Stimulated activated CD4-positive, alpha-beta T cell treated with anti-CD3 and anti-CD28 coated beads, Interleukin-4, amount 100 ng/mL, for 1 hour (primary cell): ENCODE data around the gene MICU2.

Experiments
- DNase-seq: peaks from one replicate; pipeline ENCODE4 v3.0.0-alpha.2; 2020

MICU2 gene

GRCh38 chr13:21478881-21479808 is 124.8 kb downstream of the MICU2 start:
- no peak for DNase-seq

GRCh38 chr13:21476893-21477472 is 127.0 kb downstream of the MICU2 start:
- peak; percentile 74 for DNase-seq

DNA sequence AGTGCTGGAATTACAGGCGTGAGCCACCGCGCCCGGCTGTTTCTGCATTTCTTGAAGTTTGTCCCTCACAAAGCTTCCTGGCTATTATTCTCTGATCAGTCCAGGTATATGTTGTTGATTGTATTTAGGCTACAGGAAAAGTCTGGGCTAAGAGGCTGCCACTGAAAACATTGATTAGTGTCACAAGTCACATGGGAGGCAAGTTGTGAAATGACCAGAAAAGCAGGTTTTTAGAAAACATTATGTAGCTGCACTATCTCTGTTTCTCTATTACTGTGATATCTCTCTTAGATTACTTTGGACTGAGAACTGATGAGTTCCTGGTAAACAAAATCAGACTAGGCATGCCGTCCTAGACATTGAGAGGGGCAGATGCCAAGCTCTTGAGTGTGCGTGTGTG is 128.9 kb downstream of the MICU2 start:
- no peak for DNase-seq

GRCh38 chr13:21470785-21471184 is 133.2 kb downstream of the MICU2 start:
- no peak for DNase-seq

DNA sequence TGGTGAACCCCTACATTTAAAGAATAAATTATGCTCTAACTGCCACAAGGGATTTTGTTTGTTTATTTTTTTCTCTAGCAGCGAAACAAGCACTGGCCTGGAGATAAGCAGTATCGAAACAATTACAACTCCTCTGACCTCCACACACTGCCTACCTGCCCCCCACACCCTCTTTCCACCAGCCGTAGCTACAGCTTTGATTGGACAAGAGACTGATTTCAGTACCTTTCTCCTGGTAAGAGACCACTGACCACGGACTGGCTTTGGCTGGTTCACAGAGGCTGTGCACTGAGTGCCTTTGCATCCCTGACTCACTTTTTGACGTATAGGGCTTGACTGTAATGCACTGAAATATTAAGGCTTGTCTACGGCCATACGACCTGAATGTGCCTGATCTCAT is 137.4 kb downstream of the MICU2 start:
- DNase-seq, result no peak

- no peak for DNase-seq
Observed at GRCh38 chr13:21465710-21466160, 138.2 kb downstream of the MICU2 start.

GRCh38 chr13:21463424-21463823 is 140.5 kb downstream of the MICU2 start:
- no peak for DNase-seq

GRCh38 chr13:21461131-21461530 is 142.8 kb downstream of the MICU2 start:
- no peak for DNase-seq

DNA sequence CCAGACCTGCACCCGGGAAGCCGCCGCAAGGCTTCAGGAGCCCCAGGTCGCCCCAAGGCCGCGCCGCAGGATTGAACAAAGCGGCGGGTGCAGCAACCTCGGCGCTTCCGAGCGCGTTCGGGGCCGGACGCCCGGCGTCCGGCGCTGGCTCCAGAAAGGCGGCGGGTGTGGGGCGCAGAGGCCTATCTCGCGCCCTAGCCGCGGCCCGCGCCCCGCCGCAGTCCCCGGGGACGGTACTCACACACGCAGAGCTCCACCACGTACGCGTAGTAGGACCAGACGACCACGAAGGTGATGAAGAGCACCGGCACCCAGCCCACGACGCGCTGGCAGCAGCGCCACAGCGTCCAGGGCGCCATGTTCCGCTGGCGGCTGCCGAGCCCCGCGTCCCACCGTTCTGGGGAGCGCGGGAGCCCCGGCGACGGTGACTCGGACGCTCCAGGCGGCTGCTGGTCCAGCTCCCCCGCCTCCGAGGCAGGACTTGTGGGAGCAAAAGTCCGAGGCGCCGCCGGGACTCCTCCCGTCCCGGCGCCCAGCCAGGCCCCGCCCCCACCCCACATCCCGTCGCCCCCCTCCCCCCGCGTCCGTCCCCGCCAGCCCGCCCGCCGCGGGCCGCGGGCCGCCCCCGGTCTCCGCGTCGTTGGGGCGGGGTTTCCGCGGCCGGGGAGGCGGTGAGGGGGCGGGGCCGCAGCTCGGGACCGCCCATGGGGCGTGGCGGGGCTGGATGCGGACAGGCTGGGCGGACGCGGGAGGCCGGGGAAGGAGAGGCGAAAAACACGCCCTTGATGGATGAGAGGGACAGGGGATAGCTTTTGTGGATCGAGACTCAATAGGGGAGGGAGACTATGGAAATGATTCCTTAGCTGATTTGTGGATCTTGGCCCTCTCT is 144.9 kb downstream of the MICU2 start, which contains the start of gene ZDHHC20:
Gene ZDHHC20 (minus strand): TSS at position 491 of the 889 bp plus-strand sequence. CDS start 132 bp downstream, at position 359.
- DNase-seq, result peak; percentile 92

- DNase-seq, result peak; percentile 45
Observed at GRCh38 chr13:21458451-21458812, 145.5 kb downstream of the MICU2 start.

DNA sequence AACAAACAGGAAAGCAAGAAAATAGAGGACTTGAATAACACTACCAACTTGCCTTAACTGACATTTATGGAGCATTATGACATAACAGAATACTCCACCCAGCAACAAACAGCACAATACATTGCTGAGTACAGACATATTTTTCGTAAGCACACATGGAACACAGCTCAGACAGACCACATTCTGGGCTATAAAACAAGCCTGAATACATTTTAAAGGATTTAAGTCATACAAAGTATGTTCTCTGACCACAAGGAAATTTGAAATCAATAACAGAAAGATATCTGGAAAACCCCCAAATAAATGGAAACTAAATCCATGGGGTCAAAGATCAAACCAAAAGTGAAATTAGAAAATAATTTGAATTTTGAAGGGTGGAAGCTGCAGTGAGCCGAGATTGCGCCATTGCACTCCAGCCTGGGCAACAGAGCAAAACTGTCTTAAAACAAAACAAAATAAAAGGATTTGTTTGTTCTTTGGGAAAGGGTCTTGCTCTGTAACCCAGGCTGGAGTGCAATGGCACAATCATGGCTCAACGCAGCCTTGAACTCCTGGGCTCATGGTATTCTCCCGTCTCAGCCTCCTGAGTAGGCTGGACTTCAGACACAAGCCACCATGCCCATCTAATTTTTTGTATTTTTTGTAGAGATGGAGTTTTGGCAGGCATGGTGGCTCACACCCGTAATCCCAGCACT is 150.4 kb downstream of the MICU2 start:
- no peak for DNase-seq

DNA sequence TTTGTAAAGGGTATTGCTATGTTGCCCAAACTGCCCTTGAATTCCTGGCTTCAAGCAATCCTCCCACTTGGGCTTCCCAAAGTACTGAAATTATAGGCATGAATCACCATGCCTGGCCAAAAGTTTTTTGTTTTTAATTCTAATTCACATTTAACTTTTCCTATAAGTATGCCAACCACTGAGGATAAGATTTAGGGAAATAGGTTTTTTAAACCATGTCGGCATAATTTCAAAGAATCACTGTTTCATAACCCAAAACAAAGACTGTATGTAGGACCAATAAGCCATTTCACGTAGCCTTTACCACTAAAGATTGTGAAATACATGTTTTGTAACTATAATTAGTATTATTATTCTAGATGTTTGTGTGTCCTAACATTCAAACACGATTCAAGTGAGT is 153.0 kb downstream of the MICU2 start:
- DNase-seq, result no peak

GRCh38 chr13:21446656-21447055 is 157.3 kb downstream of the MICU2 start:
- no peak for DNase-seq

- no peak for DNase-seq
Observed at GRCh38 chr13:21445759-21446158, 158.2 kb downstream of the MICU2 start.

DNA sequence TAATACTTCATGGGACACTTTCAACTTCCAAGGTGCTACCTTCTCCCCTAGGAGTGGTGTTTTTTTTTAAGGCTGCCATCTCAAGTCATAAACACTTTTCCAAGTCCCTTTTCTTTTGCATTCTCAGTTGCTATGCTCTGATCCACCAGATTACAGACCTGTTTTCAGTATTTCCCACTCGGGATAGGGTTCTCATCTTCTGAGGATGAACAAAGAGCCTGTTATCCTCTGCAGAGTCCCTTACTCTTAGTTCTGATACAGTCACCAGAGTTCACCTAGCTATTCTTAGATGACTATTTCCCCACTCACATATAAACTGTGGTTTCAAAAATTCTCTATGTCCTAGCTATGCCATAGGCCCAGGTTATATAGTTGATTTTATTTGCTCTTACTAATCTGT is 160.8 kb downstream of the MICU2 start:
- DNase-seq, result no peak
